ENCODE measurements around the gene IL7R.

Gene IL7R

DNA sequence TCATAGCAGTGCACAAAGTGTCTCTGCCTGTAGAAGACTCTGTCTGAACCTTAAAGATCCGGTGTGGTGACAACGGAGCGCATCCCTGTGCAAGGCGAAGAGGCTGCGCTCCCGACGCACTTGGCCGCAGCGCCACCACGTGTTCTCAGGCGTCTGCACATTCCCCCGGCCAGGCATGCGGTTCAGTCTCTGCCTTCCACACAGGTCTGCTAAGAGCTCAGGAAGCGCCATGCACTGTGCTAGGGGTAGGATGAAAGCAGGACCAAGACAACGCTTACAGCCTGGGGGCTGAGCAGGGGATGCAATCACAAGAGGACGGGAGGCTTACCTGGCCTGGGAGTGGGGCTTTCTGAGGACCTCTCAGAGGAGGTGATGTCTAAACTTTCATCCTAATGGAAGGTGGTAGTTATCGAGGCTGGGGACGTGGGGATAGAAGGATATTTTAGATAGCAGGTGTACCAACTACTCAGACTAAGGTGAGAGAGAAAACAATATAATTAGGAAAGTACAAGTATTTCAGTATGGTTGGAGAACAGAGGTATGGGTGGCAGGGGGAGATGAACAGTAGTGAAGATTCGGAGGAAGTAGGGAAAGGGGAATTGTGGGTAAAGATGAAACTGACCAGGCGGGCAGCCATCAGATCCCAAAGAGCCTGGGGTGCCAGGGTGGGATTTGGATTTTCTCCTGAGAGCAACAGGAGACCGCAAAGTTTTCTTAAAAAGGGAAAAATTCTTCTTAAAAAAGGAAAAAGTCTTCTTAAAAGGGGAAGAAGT, 68.4 kb downstream of the IL7R start:
- TF ChIP-seq ZNF335 (tag by site-specific recombination; conservative IDR thresholded peaks at IDR 0.05) (peak; percentile 47), ZNF2 (tag by site-specific recombination; IDR thresholded peaks at IDR 0.05) (peak; percentile 94), ZNF610 (tag by site-specific recombination; IDR thresholded peaks at IDR 0.05; ENCODE audit: borderline replicate concordance) (no peak), REPIN1 (tag by site-specific recombination; IDR thresholded peaks at IDR 0.05; ENCODE audit: low read depth) (no peak), ZNF791 (tag by site-specific recombination; IDR thresholded peaks at IDR 0.05) (no peak), ZBTB17 (tag by site-specific recombination; IDR thresholded peaks at IDR 0.05) (peak; percentile 65; the same call in 1 of the 2 replicates), GLI2 (tag by site-specific recombination; IDR thresholded peaks at IDR 0.05; ENCODE audit: borderline replicate concordance, low read depth) (no peak), PRDM1 (tag by site-specific recombination; IDR thresholded peaks at IDR 0.05) (peak; percentile 43), MEIS1 (CRISPR knock-in tag; IDR thresholded peaks at IDR 0.05; ENCODE audit: borderline replicate concordance) (no peak), ZNF121 (tag by site-specific recombination; IDR thresholded peaks at IDR 0.05) (no peak), SP2 (tag by site-specific recombination; IDR thresholded peaks at IDR 0.05) (no peak), SETDB1 (IDR thresholded peaks at IDR 0.05; ENCODE audit: insufficient read length, low read length) (peak; percentile 16), ZNF76 (tag by site-specific recombination; IDR thresholded peaks at IDR 0.05; ENCODE audit: borderline replicate concordance, low read depth) (peak; percentile 70; the same call in 1 of the 2 replicates), ZIC2 (tag by site-specific recombination; IDR thresholded peaks at IDR 0.05) (no peak), ZNF654 (tag by site-specific recombination; IDR thresholded peaks at IDR 0.05; ENCODE audit: low read depth) (peak; percentile 84), ZNF266 (tag by site-specific recombination; IDR thresholded peaks at IDR 0.05; ENCODE audit: low read depth) (no peak), ZNF394 (tag by site-specific recombination; IDR thresholded peaks at IDR 0.05; ENCODE audit: borderline replicate concordance) (no peak), ZBTB48 (tag by site-specific recombination; IDR thresholded peaks at IDR 0.05) (peak; percentile 45; the same call in 1 of the 2 replicates), ZNF843 (tag by site-specific recombination; IDR thresholded peaks at IDR 0.05) (no peak)
- TF ChIP-seq, protein P1, sequence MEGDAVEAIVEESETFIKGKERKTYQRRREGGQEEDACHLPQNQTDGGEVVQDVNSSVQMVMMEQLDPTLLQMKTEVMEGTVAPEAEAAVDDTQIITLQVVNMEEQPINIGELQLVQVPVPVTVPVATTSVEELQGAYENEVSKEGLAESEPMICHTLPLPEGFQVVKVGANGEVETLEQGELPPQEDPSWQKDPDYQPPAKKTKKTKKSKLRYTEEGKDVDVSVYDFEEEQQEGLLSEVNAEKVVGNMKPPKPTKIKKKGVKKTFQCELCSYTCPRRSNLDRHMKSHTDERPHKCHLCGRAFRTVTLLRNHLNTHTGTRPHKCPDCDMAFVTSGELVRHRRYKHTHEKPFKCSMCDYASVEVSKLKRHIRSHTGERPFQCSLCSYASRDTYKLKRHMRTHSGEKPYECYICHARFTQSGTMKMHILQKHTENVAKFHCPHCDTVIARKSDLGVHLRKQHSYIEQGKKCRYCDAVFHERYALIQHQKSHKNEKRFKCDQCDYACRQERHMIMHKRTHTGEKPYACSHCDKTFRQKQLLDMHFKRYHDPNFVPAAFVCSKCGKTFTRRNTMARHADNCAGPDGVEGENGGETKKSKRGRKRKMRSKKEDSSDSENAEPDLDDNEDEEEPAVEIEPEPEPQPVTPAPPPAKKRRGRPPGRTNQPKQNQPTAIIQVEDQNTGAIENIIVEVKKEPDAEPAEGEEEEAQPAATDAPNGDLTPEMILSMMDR (tag by site-specific recombination; IDR thresholded peaks at IDR 0.05) = peak; percentile 86
- TF ChIP-seq, protein P2, sequence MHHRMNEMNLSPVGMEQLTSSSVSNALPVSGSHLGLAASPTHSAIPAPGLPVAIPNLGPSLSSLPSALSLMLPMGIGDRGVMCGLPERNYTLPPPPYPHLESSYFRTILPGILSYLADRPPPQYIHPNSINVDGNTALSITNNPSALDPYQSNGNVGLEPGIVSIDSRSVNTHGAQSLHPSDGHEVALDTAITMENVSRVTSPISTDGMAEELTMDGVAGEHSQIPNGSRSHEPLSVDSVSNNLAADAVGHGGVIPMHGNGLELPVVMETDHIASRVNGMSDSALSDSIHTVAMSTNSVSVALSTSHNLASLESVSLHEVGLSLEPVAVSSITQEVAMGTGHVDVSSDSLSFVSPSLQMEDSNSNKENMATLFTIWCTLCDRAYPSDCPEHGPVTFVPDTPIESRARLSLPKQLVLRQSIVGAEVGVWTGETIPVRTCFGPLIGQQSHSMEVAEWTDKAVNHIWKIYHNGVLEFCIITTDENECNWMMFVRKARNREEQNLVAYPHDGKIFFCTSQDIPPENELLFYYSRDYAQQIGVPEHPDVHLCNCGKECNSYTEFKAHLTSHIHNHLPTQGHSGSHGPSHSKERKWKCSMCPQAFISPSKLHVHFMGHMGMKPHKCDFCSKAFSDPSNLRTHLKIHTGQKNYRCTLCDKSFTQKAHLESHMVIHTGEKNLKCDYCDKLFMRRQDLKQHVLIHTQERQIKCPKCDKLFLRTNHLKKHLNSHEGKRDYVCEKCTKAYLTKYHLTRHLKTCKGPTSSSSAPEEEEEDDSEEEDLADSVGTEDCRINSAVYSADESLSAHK (tag by site-specific recombination; IDR thresholded peaks at IDR 0.05) = no peak
- TF ChIP-seq, protein P3, sequence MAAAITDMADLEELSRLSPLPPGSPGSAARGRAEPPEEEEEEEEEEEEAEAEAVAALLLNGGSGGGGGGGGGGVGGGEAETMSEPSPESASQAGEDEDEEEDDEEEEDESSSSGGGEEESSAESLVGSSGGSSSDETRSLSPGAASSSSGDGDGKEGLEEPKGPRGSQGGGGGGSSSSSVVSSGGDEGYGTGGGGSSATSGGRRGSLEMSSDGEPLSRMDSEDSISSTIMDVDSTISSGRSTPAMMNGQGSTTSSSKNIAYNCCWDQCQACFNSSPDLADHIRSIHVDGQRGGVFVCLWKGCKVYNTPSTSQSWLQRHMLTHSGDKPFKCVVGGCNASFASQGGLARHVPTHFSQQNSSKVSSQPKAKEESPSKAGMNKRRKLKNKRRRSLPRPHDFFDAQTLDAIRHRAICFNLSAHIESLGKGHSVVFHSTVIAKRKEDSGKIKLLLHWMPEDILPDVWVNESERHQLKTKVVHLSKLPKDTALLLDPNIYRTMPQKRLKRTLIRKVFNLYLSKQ (tag by site-specific recombination; IDR thresholded peaks at IDR 0.05; ENCODE audit: borderline replicate concordance) = no peak
- TF ChIP-seq, protein P4, sequence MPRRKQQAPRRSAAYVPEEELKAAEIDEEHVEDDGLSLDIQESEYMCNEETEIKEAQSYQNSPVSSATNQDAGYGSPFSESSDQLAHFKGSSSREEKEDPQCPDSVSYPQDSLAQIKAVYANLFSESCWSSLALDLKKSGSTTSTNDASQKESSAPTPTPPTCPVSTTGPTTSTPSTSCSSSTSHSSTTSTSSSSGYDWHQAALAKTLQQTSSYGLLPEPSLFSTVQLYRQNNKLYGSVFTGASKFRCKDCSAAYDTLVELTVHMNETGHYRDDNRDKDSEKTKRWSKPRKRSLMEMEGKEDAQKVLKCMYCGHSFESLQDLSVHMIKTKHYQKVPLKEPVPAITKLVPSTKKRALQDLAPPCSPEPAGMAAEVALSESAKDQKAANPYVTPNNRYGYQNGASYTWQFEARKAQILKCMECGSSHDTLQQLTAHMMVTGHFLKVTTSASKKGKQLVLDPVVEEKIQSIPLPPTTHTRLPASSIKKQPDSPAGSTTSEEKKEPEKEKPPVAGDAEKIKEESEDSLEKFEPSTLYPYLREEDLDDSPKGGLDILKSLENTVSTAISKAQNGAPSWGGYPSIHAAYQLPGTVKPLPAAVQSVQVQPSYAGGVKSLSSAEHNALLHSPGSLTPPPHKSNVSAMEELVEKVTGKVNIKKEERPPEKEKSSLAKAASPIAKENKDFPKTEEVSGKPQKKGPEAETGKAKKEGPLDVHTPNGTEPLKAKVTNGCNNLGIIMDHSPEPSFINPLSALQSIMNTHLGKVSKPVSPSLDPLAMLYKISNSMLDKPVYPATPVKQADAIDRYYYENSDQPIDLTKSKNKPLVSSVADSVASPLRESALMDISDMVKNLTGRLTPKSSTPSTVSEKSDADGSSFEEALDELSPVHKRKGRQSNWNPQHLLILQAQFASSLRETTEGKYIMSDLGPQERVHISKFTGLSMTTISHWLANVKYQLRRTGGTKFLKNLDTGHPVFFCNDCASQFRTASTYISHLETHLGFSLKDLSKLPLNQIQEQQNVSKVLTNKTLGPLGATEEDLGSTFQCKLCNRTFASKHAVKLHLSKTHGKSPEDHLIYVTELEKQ (tag by site-specific recombination; IDR thresholded peaks at IDR 0.05; ENCODE audit: borderline replicate concordance) = no peak
- no peak overlapping the region for H3K27ac ChIP-seq (ENCODE audit: extremely low read depth, low read depth, low read length)
- no peaks in the 10 kb centered on the region for H3K36me3 ChIP-seq (ENCODE audit: control insufficient read depth in 2 of 2, insufficient read depth in 1 of 2, low read length in 2 of 2)
- H3K4me1 ChIP-seq (ENCODE audit: control insufficient read depth, insufficient read depth, low read length) = peaks cover 4% of the 10 kb centered on the region; the same call in 1 of the 2 replicates
- H3K4me3 ChIP-seq (ENCODE audit: low read depth, low read length) = no peak overlapping the region
- no peaks in the 10 kb centered on the region for H3K9me3 ChIP-seq (ENCODE audit: control insufficient read depth, insufficient read depth, low read depth, low read length)
- CTCF ChIA-PET = interaction anchor here (0.5 to 6.6 kb wide), 50 partner anchors 8 to 1043 kb away, joined by 3 to 147 read pairs (median 4); partner anchors contain the start of genes CAPSL, IL7R, PRLR and SPEF2
- POLR2A ChIA-PET = interaction anchor here (1.0 kb wide), 1 partner anchor 141 kb away, joined by 3 read pairs; no protein-coding TSS in a partner anchor

Measured in HEK293 (cell line).